Keratinocyte (primary cell): ENCODE data around the gene MFNG. TPM values are rescaled to one million over a fixed set of nuclear protein-coding genes. Genes with fewer than 3 reads are reported as not detected.

Source experiments
- DNase-seq: peaks from one replicate; pipeline ENCODE4 v3.0.0-alpha.2; 2011; ENCODE audit warnings: low read depth, missing footprints, low spot score
- FAIRE-seq: peaks from 2 replicates; lab custom pipeline; 2011; peaks lifted over from hg19 to GRCh38; lab: Jason Lieb, UNC
- H2AFZ ChIP-seq: 2 replicates; pipeline ENCODE4 v1.6.0; 2012; ENCODE audit warnings: low read length, control low read depth, inconsistent platforms; ENCODE audit not compliant: control insufficient read depth
- H3K27ac ChIP-seq: 2 replicates; pipeline ENCODE4 v1.5.1; 2011; ENCODE audit warnings: low read length; ENCODE audit not compliant: control insufficient read depth, insufficient read depth
- H3K27me3 ChIP-seq: 3 replicates; pipeline ENCODE4 v1.6.0; 2011; ENCODE audit warnings: low read length; ENCODE audit not compliant: control insufficient read depth, insufficient read depth; ENCODE audit errors: extremely low read depth
- H3K36me3 ChIP-seq, 2 experiments: 2 replicates in 1 of 2; 3 replicates in 1 of 2; pipeline ENCODE4 v1.5.1; 2011; ENCODE audit warnings: low read length in 2 of 2, mild to moderate bottlenecking in 1 of 2; ENCODE audit not compliant: control insufficient read depth in 2 of 2, insufficient read depth in 2 of 2; ENCODE audit errors: extremely low read depth in 1 of 2
- H3K4me1 ChIP-seq: 3 replicates; pipeline ENCODE4 v1.5.1; 2011; ENCODE audit warnings: low read length; ENCODE audit not compliant: control insufficient read depth, insufficient read depth; ENCODE audit errors: extremely low read depth
- H3K4me2 ChIP-seq: 3 replicates; pipeline ENCODE4 v1.6.0; 2011; ENCODE audit warnings: low read depth, low read length; ENCODE audit not compliant: control insufficient read depth, insufficient read depth; ENCODE audit errors: extremely low read depth
- H3K4me3 ChIP-seq, 3 experiments: fragments of 200-600 bp in 1 of 3; sonication (generic) in 1 of 3; 2 replicates in 2 of 3; 3 replicates in 1 of 3; pipeline ENCODE4 v1.5.1; 2011 to 2016; ENCODE audit warnings: low read length in 3 of 3, mild to moderate bottlenecking in 3 of 3, control low read depth in 2 of 3, inconsistent platforms in 1 of 3, low read depth in 1 of 3, mixed read lengths in 1 of 3, mixed run types in 1 of 3, moderate library complexity in 1 of 3; ENCODE audit not compliant: control insufficient read depth in 2 of 3, insufficient read depth in 2 of 3; ENCODE audit errors: extremely low read depth in 1 of 3
- H3K79me2 ChIP-seq: 2 replicates; pipeline ENCODE4 v1.6.0; 2012; ENCODE audit warnings: low read length; ENCODE audit not compliant: control insufficient read depth, insufficient read depth
- H3K9ac ChIP-seq: 3 replicates; pipeline ENCODE4 v1.6.0; 2011; ENCODE audit warnings: low read length; ENCODE audit not compliant: control insufficient read depth, insufficient read depth; ENCODE audit errors: extremely low read depth
- H3K9me1 ChIP-seq: 3 replicates; pipeline ENCODE4 v1.6.0; 2011; ENCODE audit warnings: low read length; ENCODE audit not compliant: control insufficient read depth, insufficient read depth; ENCODE audit errors: extremely low read depth
- H3K9me3 ChIP-seq: 2 replicates; pipeline ENCODE4 v1.5.1; 2012; ENCODE audit warnings: low read depth, low read length; ENCODE audit not compliant: control insufficient read depth
- H4K20me1 ChIP-seq: 3 replicates; pipeline ENCODE4 v1.6.0; 2011; ENCODE audit warnings: low read length; ENCODE audit not compliant: control insufficient read depth, insufficient read depth; ENCODE audit errors: extremely low read depth
- CTCF ChIP-seq, 3 experiments: IDR thresholded peaks in 1 of 3; conservative IDR thresholded peaks in 1 of 3; optimal IDR thresholded peaks in 1 of 3; 2 replicates in 2 of 3; 3 replicates in 1 of 3; pipeline versions ENCODE3 to v1.5.1; 2011; ENCODE audit warnings: low read length in 3 of 3, mild to moderate bottlenecking in 3 of 3, moderate library complexity in 2 of 3, control low read depth in 1 of 3, inconsistent platforms in 1 of 3; ENCODE audit not compliant: insufficient read depth in 2 of 3; ENCODE audit errors: extremely low read depth in 1 of 3
- EZH2 ChIP-seq: IDR thresholded peaks from one replicate; pipeline ENCODE4 v1.6.1; 2012; ENCODE audit warnings: inconsistent platforms, mild to moderate bottlenecking, low read length, moderate library complexity
- dilution Hi-C: fragments of 300-500 bp; cut with MboI; formaldehyde crosslinking; loops from one replicate; pipeline ENCODE4 v1.7.0; 2020; ENCODE audit warnings: low sequenced_read_pairs; ENCODE audit not compliant: extremely low pct_ligation_motif_present
- polyA plus RNA-seq, 5 experiments: library from polyadenylated mRNA; depleted of rRNA in 3 of 5; stranded (reverse) in 3 of 5; stranded (forward) in 1 of 5; unstranded in 1 of 5; fragments of >200 nt; gene quantifications; 1 replicate in 1 of 5; 2 replicates in 3 of 5; 3 replicates in 1 of 5; pipeline versions ENCODE4 v1.2.1 to v1.2.3, GENCODE V29; 2011 to 2012; ENCODE audit warnings: missing spikeins in 2 of 5, low read depth in 1 of 5, low replicate concordance in 1 of 5

Gene MFNG
- polyA plus RNA-seq, 1 donor (not counting 4 experiments of a cell fraction or from before 2014, with no cell fraction given): 5.9 TPM

DNA sequence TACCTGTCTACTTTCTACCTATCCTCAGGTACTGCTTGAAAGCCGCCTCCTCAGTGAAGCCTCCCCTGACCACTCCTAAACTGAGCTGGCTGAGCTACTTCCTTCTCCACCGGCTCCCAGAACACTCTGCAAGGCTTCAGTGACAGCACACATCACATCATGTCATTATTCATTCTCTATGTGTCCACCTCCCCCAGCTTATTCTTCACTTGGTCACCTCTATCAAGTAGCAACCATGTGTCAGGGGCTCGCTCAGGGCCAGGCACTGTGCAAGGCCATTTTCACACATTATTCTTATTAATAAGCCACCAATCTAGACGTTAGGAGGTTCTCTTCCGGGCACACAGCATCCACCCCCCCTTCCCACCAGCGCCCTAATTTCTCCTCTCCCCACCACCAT, 55.2 kb downstream of the MFNG start:
- dilution Hi-C loops: no loop called here

DNA sequence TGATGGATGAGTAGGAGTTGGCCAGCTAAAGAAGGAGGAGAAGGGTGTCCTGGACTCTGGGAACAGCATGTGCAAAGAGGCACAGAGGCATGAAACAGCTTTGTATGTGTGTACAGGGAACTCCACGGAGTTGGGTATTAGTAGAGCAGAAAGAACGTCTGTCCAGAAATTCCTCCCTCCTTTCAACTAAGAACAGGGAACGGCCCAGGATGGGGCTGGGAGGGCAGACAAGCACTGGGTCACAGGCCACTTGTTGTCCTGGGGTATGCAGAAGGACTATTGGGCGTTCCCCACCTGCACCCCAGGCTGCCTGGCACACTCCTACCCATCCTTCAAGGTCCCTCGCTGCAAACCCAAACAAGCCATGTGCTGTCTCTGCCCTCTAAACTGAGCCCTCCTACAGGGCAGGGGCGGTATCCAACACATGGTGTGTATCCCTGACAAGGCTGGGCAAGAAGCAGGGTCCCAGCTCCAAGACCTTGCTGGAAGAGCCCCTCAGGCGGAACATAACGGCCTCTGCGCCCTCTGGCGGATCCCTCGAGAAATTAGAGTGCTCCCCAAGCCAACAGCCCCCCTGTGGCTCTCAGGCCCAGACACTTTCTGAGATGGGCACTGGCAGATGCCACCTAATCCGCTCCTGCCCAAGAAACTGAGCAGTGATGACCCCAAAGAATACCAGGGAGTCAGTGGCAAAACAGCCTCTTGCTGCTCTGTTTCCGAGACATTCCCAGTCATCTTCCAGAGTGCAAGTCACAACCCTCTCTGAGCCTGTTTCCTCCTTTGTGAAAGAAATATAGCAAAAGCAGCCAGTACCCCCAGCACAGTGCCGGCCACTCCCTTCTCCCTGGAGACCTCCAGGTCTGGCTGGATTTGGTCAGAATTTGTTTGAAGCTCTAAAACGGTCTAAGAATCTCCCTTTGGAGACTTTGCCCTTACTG, 57.3 kb downstream of the MFNG start:
- H3K4me1 ChIP-seq: peaks cover 27% of the 10 kb centered on the region
- DNase-seq (no peak), FAIRE-seq (no peak)
- no peak overlapping the region for H3K9ac ChIP-seq
- H3K79me2 ChIP-seq: no peaks in the 10 kb centered on the region
- H2AFZ ChIP-seq: no peak overlapping the region
- TF ChIP-seq EZH2: peak; percentile 48
- TF ChIP-seq CTCF (optimal IDR thresholded peaks at IDR 0.05 in 1 of 3, IDR thresholded peaks at IDR 0.05 in 1 of 3, conservative IDR thresholded peaks at IDR 0.05 in 1 of 3; ENCODE audit: extremely low read depth in 1 of 3, insufficient read depth in 2 of 3, low read length in 3 of 3): peak; percentile 56 to 70 (median 63)
- dilution Hi-C loops: no loop called here
- no peaks in the 10 kb centered on the region for H4K20me1 ChIP-seq
- no peaks in the 10 kb centered on the region for H3K36me3 ChIP-seq
- no peaks in the 10 kb centered on the region for H3K9me1 ChIP-seq
- H3K27me3 ChIP-seq: peaks cover 37% of the 10 kb centered on the region
- H3K4me3 ChIP-seq: no peak overlapping the region
- peaks cover 13% of the 10 kb centered on the region for H3K9me3 ChIP-seq
- H3K27ac ChIP-seq: no peak overlapping the region
- no peak overlapping the region for H3K4me2 ChIP-seq

More for the DNA sequence above, 55.2 kb downstream of the MFNG start:
- Histone ChIP-seq H3K27ac (no peak overlapping the region), H4K20me1 (no peaks in the 10 kb centered on the region), H3K79me2 (no peaks in the 10 kb centered on the region), H3K4me2 (no peak overlapping the region), H2AFZ (no peak overlapping the region), H3K4me3 (no peak overlapping the region), H3K9me3 (peaks cover 18% of the 10 kb centered on the region), H3K4me1 (peaks cover 23% of the 10 kb centered on the region), H3K36me3 (no peaks in the 10 kb centered on the region), H3K9ac (no peak overlapping the region), H3K9me1 (no peaks in the 10 kb centered on the region), H3K27me3 (peaks cover 26% of the 10 kb centered on the region)
- no peak for TF ChIP-seq CTCF (optimal IDR thresholded peaks at IDR 0.05 in 1 of 3, IDR thresholded peaks at IDR 0.05 in 1 of 3, conservative IDR thresholded peaks at IDR 0.05 in 1 of 3; ENCODE audit: extremely low read depth in 1 of 3, insufficient read depth in 2 of 3, low read length in 3 of 3)
- TF ChIP-seq EZH2: no peak
- FAIRE-seq (no peak), DNase-seq (no peak)
